ENCODE data around the gene ITPRIP. TPM values are rescaled to one million over a fixed set of nuclear protein-coding genes. Genes with fewer than 3 reads are reported as not detected.

ITPRIP gene
- total RNA-seq, 2 donors from 2014 or later = 56.2 to 62.5 TPM

- Histone ChIP-seq H3K9me3 (no peaks in the 10 kb centered on the region), H3K27ac (peak overlapping the region; percentile 96 to 97), H3K4me1 (peaks cover 0 to 92% of the 10 kb centered on the region in 2 donors), H3K4me3 (no peak overlapping the region), H3K27me3 (no peaks in the 10 kb centered on the region), H3K36me3 (peaks cover 32% of the 10 kb centered on the region)
- TF ChIP-seq, protein P1, sequence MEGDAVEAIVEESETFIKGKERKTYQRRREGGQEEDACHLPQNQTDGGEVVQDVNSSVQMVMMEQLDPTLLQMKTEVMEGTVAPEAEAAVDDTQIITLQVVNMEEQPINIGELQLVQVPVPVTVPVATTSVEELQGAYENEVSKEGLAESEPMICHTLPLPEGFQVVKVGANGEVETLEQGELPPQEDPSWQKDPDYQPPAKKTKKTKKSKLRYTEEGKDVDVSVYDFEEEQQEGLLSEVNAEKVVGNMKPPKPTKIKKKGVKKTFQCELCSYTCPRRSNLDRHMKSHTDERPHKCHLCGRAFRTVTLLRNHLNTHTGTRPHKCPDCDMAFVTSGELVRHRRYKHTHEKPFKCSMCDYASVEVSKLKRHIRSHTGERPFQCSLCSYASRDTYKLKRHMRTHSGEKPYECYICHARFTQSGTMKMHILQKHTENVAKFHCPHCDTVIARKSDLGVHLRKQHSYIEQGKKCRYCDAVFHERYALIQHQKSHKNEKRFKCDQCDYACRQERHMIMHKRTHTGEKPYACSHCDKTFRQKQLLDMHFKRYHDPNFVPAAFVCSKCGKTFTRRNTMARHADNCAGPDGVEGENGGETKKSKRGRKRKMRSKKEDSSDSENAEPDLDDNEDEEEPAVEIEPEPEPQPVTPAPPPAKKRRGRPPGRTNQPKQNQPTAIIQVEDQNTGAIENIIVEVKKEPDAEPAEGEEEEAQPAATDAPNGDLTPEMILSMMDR (IDR thresholded peaks at IDR 0.05) = no peak
- no peak for DNase-seq (ENCODE audit: low spot score)
Measured at GRCh38 chr10:104307576-104308438, 30.5 kb downstream of the ITPRIP start.

- peak overlapping the region; percentile 96 to 97 for H3K27ac ChIP-seq
- TF ChIP-seq, protein P1 (IDR thresholded peaks at IDR 0.05) = no peak
- H3K4me1 ChIP-seq = peaks cover 0 to 92% of the 10 kb centered on the region in 2 donors
- no peak overlapping the region for H3K4me3 ChIP-seq
- H3K36me3 ChIP-seq = peaks cover 23% of the 10 kb centered on the region
- no peaks in the 10 kb centered on the region for H3K27me3 ChIP-seq
- H3K9me3 ChIP-seq = no peaks in the 10 kb centered on the region
- no peak for DNase-seq (ENCODE audit: low spot score)
Measured at GRCh38 chr10:104306897-104307296, 31.4 kb downstream of the ITPRIP start.

DNA sequence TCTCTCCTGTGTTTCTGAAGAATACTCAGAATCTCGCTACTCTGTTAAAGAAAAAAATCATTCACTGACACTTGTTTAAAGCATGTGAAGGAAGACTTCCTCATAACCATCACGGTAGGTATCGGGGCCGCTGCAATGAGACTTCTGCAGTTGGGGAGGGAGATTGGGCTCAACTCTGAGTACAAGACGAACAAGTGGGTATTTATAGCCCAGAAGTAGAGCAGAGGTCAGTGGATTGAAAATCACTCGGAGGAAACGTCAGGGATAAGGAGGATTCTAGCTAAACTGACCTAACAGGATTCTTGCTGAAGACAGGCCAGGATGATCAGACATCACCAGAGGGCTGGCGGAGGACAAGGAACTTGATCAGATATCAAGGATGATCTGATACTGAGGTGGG is 33.3 kb downstream of the ITPRIP start:
- no peaks in the 10 kb centered on the region for H3K27me3 ChIP-seq
- H3K36me3 ChIP-seq = peaks cover 9% of the 10 kb centered on the region
- TF ChIP-seq, protein P1 (IDR thresholded peaks at IDR 0.05) = no peak
- no peaks in the 10 kb centered on the region for H3K9me3 ChIP-seq
- H3K27ac ChIP-seq = peak overlapping the region; percentile 96 to 97
- H3K4me1 ChIP-seq = peaks cover 0 to 92% of the 10 kb centered on the region in 2 donors
- DNase-seq (ENCODE audit: low spot score) = no peak
- no peak overlapping the region for H3K4me3 ChIP-seq

- TF ChIP-seq, protein P1 (IDR thresholded peaks at IDR 0.05) = no peak
- no peak overlapping the region for H3K4me3 ChIP-seq
- no peak for DNase-seq (ENCODE audit: low spot score)
- H3K9me3 ChIP-seq = no peaks in the 10 kb centered on the region
- H3K27me3 ChIP-seq = no peaks in the 10 kb centered on the region
- H3K4me1 ChIP-seq = peaks cover 0 to 92% of the 10 kb centered on the region in 2 donors
- H3K36me3 ChIP-seq = peaks cover 9% of the 10 kb centered on the region
- H3K27ac ChIP-seq = peak overlapping the region; percentile 96 to 97
Measured at GRCh38 chr10:104304356-104304745, 33.9 kb downstream of the ITPRIP start.

DNA sequence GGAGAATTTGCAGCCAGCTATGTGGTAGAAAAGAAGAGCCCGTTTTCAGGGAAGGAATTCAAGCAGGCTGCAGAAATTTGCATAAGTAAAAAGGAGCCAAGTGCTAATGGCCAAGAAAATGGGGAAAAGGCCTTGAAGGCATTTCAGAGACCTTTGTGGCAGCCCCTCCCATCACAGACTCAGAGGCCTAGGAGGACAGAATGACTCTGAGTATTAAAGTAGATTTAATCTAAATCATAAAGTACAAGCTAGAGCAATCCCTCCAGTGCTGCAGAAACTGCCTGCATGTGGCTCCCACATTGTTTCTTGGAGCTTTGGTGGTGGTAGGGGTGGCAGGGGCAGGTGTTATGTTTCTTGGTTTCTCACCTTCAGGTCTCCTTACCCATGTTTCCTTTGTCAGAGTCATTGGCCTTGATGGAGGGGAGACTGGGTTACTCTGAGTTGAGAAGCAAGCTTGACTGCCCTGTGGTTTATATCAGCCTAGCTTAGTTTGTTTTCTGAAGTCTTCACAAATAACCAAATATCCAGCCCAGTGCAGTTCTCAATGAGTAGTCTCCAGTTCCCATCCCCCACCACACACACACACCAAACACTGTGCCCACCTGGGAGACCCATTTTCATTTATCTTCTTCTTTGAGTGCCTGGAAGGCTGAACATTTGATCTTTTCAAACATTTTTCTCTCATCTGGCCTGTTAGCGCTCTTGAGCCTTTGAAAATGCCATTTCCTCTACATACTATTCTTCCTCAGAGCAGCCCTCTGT is 34.5 kb downstream of the ITPRIP start:
- no peak overlapping the region for H3K4me3 ChIP-seq
- peaks cover 0 to 96% of the 10 kb centered on the region in 2 donors for H3K4me1 ChIP-seq
- peaks cover 7% of the 10 kb centered on the region for H3K36me3 ChIP-seq
- H3K27me3 ChIP-seq = no peaks in the 10 kb centered on the region
- DNase-seq (ENCODE audit: low spot score) = no peak
- no peaks in the 10 kb centered on the region for H3K9me3 ChIP-seq
- TF ChIP-seq, protein P1 (IDR thresholded peaks at IDR 0.05) = no peak
- H3K27ac ChIP-seq = peak overlapping the region; percentile 96 to 97
